SK-N-SH treated with all-trans-retinoic acid at 6 μM for 48 hours (cell line): ENCODE measurements around the gene CFAP100.

Source experiments
- ARNTL ChIP-seq: fragments of 450-650 bp; formaldehyde crosslinking; IDR thresholded peaks from 2 replicates; pipeline ENCODE4 v1.5.0; 2020; ENCODE audit warnings: low read depth, mild to moderate bottlenecking, moderate library complexity, borderline replicate concordance
- GLIS3 ChIP-seq: fragments of 250-450 bp; sonication (Bioruptor Pico); IDR thresholded peaks from 2 replicates; pipeline ENCODE4 v1.5.0; 2020; ENCODE audit warnings: mild to moderate bottlenecking, moderate library complexity
- ZC3H10 ChIP-seq: fragments of 250-450 bp; sonication (Bioruptor Pico); IDR thresholded peaks from 2 replicates; pipeline ENCODE4 v1.5.1; 2021; ENCODE audit warnings: mild to moderate bottlenecking, moderate library complexity
- ZFP3 ChIP-seq: fragments of 250-450 bp; sonication (Bioruptor Pico); IDR thresholded peaks from 2 replicates; pipeline ENCODE4 v1.5.0; 2020; ENCODE audit warnings: mild to moderate bottlenecking, moderate library complexity
- ZFP30 ChIP-seq: fragments of 450-650 bp; formaldehyde crosslinking; IDR thresholded peaks from 2 replicates; pipeline ENCODE4 v1.5.0; 2022; ENCODE audit warnings: mild to moderate bottlenecking, moderate library complexity
- ZNF565 ChIP-seq: fragments of 450-650 bp; formaldehyde crosslinking; conservative IDR thresholded peaks from 2 replicates; pipeline ENCODE4 v1.5.0; 2020; ENCODE audit warnings: low read depth, mild to moderate bottlenecking, moderate library complexity
- TF ChIP-seq, protein P1 (sequence below): fragments of 250-450 bp; sonication (Bioruptor Pico); IDR thresholded peaks from 2 replicates; pipeline ENCODE4 v1.8.0; 2020; ENCODE audit warnings: mild to moderate bottlenecking, moderate library complexity, borderline replicate concordance
- TF ChIP-seq, protein P2 (sequence below): fragments of 250-450 bp; sonication (Bioruptor Pico); IDR thresholded peaks from 2 replicates; pipeline ENCODE4 v1.5.0; 2020; ENCODE audit warnings: mild to moderate bottlenecking, moderate library complexity
- TF ChIP-seq, protein P3 (sequence below): fragments of 250-450 bp; sonication (Bioruptor Pico); IDR thresholded peaks from 2 replicates; pipeline ENCODE4 v1.5.1; 2020; ENCODE audit warnings: low read depth, mild to moderate bottlenecking, moderate library complexity
- TF ChIP-seq, protein P4 (sequence below): fragments of 250-450 bp; sonication (Bioruptor Pico); IDR thresholded peaks from 2 replicates; pipeline ENCODE4 v1.5.1; 2021; ENCODE audit warnings: mild to moderate bottlenecking, moderate library complexity

DNA sequence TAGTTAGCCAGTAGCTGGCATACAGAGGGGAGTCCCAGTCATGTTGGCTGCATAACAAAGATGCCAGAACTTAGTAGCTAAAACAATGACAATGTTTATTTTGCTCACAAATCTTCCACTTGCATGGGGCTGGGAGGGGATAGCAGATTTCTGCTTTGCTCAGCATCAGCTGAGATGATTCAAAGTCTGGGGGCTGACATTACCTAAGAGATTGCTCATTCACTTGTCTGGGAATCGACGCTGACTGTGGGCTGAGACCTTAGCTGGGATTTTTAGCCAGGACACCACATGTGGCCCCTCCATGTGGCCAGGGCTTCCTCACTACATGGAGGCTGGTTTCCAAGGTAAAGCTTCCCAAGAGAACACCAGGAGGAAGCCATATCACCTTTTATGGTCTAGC lies 12.7 kb upstream of the CFAP100 start:
- TF ChIP-seq ZFP30 (CRISPR knock-in tag), result no peak
- TF ChIP-seq, protein P1, sequence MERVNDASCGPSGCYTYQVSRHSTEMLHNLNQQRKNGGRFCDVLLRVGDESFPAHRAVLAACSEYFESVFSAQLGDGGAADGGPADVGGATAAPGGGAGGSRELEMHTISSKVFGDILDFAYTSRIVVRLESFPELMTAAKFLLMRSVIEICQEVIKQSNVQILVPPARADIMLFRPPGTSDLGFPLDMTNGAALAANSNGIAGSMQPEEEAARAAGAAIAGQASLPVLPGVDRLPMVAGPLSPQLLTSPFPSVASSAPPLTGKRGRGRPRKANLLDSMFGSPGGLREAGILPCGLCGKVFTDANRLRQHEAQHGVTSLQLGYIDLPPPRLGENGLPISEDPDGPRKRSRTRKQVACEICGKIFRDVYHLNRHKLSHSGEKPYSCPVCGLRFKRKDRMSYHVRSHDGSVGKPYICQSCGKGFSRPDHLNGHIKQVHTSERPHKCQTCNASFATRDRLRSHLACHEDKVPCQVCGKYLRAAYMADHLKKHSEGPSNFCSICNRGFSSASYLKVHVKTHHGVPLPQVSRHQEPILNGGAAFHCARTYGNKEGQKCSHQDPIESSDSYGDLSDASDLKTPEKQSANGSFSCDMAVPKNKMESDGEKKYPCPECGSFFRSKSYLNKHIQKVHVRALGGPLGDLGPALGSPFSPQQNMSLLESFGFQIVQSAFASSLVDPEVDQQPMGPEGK (CRISPR knock-in tag), result no peak
- TF ChIP-seq, protein P2, sequence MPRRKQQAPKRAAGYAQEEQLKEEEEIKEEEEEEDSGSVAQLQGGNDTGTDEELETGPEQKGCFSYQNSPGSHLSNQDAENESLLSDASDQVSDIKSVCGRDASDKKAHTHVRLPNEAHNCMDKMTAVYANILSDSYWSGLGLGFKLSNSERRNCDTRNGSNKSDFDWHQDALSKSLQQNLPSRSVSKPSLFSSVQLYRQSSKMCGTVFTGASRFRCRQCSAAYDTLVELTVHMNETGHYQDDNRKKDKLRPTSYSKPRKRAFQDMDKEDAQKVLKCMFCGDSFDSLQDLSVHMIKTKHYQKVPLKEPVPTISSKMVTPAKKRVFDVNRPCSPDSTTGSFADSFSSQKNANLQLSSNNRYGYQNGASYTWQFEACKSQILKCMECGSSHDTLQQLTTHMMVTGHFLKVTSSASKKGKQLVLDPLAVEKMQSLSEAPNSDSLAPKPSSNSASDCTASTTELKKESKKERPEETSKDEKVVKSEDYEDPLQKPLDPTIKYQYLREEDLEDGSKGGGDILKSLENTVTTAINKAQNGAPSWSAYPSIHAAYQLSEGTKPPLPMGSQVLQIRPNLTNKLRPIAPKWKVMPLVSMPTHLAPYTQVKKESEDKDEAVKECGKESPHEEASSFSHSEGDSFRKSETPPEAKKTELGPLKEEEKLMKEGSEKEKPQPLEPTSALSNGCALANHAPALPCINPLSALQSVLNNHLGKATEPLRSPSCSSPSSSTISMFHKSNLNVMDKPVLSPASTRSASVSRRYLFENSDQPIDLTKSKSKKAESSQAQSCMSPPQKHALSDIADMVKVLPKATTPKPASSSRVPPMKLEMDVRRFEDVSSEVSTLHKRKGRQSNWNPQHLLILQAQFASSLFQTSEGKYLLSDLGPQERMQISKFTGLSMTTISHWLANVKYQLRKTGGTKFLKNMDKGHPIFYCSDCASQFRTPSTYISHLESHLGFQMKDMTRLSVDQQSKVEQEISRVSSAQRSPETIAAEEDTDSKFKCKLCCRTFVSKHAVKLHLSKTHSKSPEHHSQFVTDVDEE (CRISPR knock-in tag), result no peak
- TF ChIP-seq ARNTL, result no peak
- TF ChIP-seq GLIS3 (CRISPR knock-in tag), result no peak
- no peak for TF ChIP-seq ZNF565 (CRISPR knock-in tag)
- TF ChIP-seq, protein P3, sequence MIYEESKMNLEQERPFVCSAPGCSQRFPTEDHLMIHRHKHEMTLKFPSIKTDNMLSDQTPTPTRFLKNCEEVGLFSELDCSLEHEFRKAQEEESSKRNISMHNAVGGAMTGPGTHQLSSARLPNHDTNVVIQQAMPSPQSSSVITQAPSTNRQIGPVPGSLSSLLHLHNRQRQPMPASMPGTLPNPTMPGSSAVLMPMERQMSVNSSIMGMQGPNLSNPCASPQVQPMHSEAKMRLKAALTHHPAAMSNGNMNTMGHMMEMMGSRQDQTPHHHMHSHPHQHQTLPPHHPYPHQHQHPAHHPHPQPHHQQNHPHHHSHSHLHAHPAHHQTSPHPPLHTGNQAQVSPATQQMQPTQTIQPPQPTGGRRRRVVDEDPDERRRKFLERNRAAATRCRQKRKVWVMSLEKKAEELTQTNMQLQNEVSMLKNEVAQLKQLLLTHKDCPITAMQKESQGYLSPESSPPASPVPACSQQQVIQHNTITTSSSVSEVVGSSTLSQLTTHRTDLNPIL (CRISPR knock-in tag), result no peak
- TF ChIP-seq ZFP3 (CRISPR knock-in tag), result no peak
- TF ChIP-seq, protein P4, sequence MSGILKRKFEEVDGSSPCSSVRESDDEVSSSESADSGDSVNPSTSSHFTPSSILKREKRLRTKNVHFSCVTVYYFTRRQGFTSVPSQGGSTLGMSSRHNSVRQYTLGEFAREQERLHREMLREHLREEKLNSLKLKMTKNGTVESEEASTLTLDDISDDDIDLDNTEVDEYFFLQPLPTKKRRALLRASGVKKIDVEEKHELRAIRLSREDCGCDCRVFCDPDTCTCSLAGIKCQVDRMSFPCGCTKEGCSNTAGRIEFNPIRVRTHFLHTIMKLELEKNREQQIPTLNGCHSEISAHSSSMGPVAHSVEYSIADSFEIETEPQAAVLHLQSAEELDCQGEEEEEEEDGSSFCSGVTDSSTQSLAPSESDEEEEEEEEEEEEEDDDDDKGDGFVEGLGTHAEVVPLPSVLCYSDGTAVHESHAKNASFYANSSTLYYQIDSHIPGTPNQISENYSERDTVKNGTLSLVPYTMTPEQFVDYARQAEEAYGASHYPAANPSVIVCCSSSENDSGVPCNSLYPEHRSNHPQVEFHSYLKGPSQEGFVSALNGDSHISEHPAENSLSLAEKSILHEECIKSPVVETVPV (CRISPR knock-in tag), result no peak
- no peak for TF ChIP-seq ZC3H10 (CRISPR knock-in tag)
